ENCODE results near the gene PEG3.

The PEG3 gene

DNA sequence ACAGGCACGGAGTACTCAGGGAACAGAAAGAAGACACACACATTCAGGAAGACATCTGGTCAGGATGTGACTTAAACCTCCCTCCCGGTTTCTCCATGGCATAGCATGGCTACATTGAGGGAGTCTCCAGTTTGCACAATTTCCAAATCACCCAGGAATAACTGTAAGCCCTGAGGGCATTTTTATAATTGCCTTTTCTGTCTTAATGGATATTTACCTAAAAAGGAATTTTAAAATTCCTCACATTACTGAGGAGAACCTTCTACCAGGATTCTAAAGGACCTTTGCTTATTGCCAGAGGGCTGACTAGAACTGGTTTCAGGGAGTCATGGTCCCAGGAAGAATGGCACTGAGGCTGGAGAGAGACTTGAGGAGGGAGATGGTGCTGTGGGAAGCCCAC lies 21.4 kb downstream of the PEG3 start:
- POLR2A ChIA-PET, result no interaction called here
- no peak for DNase-seq (ENCODE audit: extremely low spot score)
- CTCF ChIA-PET, result no interaction called here
- TF ChIP-seq L3MBTL2 (conservative IDR thresholded peaks at IDR 0.05), result no peak
- no peak for TF ChIP-seq FOXA1 (IDR thresholded peaks at IDR 0.05)
- no peak for TF ChIP-seq FOXK2 (IDR thresholded peaks at IDR 0.05)
- TF ChIP-seq CTBP1 (IDR thresholded peaks at IDR 0.05; ENCODE audit: borderline replicate concordance), result no peak

DNA sequence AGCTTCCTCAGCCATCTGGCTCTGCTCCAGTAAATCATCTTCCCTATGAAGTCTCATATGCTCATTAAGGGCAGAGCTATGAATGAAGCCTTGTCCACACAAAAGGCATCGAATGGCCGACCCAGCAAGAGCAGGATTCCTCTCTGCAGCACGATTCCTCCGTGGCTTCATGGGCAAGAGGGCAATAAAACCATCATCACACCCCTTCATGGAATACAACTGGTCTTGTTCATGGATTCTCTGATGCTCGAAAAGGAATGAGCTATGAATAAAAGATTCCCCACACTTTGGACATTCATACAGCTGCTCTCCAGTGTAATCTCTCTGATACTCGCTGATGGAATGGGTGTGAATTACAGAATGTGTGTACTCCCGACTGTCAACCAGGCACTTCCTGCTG lies 25.9 kb downstream of the PEG3 start:
- ChIA-PET CTCF (no interaction called here), POLR2A (no interaction called here)
- TF ChIP-seq L3MBTL2 (conservative IDR thresholded peaks at IDR 0.05) (no peak), TARDBP (IDR thresholded peaks at IDR 0.05) (no peak), NFRKB (IDR thresholded peaks at IDR 0.05) (no peak), ARNT (IDR thresholded peaks at IDR 0.05) (no peak), SUZ12 (IDR thresholded peaks at IDR 0.05) (no peak), LEF1 (IDR thresholded peaks at IDR 0.05; ENCODE audit: borderline replicate concordance) (no peak), FOXM1 (IDR thresholded peaks at IDR 0.05; ENCODE audit: borderline replicate concordance) (no peak), ZNF384 (IDR thresholded peaks at IDR 0.05) (no peak), FOXK2 (IDR thresholded peaks at IDR 0.05) (no peak), ELF4 (IDR thresholded peaks at IDR 0.05) (no peak), CTBP1 (IDR thresholded peaks at IDR 0.05; ENCODE audit: borderline replicate concordance) (no peak), FOXA1 (IDR thresholded peaks at IDR 0.05) (no peak), BHLHE40 (IDR thresholded peaks at IDR 0.05; ENCODE audit: borderline replicate concordance) (no peak), HDGF (IDR thresholded peaks at IDR 0.05; ENCODE audit: borderline replicate concordance) (no peak), SP1 (IDR thresholded peaks at IDR 0.05) (no peak)
- TF ChIP-seq, protein P1, sequence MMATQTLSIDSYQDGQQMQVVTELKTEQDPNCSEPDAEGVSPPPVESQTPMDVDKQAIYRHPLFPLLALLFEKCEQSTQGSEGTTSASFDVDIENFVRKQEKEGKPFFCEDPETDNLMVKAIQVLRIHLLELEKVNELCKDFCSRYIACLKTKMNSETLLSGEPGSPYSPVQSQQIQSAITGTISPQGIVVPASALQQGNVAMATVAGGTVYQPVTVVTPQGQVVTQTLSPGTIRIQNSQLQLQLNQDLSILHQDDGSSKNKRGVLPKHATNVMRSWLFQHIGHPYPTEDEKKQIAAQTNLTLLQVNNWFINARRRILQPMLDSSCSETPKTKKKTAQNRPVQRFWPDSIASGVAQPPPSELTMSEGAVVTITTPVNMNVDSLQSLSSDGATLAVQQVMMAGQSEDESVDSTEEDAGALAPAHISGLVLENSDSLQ (IDR thresholded peaks at IDR 0.05), result no peak
- no peak for DNase-seq (ENCODE audit: extremely low spot score)

DNA sequence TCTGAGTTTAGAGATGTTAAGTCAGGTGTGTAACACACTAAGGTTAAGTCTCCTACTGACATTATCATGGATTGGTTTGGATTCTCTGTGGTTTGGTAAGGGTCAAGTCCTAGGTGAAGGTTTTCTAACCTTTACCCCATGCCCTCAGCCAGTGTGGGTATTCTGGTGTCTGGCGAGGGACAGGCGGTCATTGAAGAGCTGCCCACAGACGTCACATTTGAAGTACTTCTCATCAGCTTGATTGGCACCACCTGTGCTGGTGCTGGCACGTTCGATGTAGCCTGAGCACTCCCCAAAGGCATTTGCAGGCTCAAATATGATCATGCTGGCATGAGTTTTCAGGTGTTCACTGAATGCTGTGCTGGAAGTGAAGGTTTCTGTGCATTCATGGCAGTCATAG lies 27.0 kb downstream of the PEG3 start:
- POLR2A ChIA-PET, result no interaction called here
- CTCF ChIA-PET, result no interaction called here
- TF ChIP-seq TARDBP (IDR thresholded peaks at IDR 0.05) (no peak), BHLHE40 (IDR thresholded peaks at IDR 0.05; ENCODE audit: borderline replicate concordance) (no peak), HDGF (IDR thresholded peaks at IDR 0.05; ENCODE audit: borderline replicate concordance) (no peak), SP1 (IDR thresholded peaks at IDR 0.05) (no peak), FOXM1 (IDR thresholded peaks at IDR 0.05; ENCODE audit: borderline replicate concordance) (no peak), ARNT (IDR thresholded peaks at IDR 0.05) (no peak), FOXK2 (IDR thresholded peaks at IDR 0.05) (no peak), CTBP1 (IDR thresholded peaks at IDR 0.05; ENCODE audit: borderline replicate concordance) (no peak), FOXA1 (IDR thresholded peaks at IDR 0.05) (no peak)
- DNase-seq (ENCODE audit: extremely low spot score), result no peak

DNA sequence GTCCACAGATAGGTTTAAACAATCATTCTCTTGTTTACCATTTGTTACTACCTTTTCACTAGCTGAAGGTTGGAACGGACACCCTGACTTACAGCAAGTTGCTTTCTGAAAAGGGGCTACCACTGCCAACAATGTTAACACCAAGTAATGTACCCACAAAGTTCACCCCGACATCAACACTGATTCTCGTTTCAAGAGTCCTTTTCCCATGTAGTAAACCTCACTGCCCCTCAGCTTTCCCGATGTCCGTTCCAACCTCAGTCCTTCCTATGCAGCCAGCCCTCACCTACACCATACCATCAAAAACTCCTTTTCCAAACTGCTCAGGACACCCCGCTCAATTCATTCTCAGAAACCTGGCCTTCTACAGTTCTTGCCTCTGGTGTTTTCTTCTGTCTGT lies 29.0 kb downstream of the PEG3 start:
- TF ChIP-seq HDGF (IDR thresholded peaks at IDR 0.05; ENCODE audit: borderline replicate concordance) (no peak), BHLHE40 (IDR thresholded peaks at IDR 0.05; ENCODE audit: borderline replicate concordance) (no peak), FOXA1 (IDR thresholded peaks at IDR 0.05) (no peak), ARNT (IDR thresholded peaks at IDR 0.05) (no peak), L3MBTL2 (conservative IDR thresholded peaks at IDR 0.05) (no peak), ELF4 (IDR thresholded peaks at IDR 0.05) (no peak)
- POLR2A ChIA-PET, result no interaction called here

DNA sequence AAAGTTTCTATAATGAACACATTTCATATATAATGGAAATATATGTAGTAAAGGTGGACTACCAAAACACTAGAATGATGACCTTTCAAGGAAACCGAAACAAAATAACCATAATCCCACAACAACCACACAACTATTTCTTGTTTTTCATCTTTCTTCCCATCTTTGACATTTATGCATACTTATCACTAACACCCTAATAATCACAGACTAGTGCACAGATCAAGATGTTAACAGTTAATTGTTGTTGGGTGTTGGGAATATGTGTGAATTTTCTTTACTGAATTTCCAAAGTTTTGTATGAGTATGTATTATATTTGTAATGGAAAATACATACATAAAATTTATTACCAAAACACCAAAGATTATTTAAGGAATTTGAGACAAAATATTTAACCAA lies 30.3 kb downstream of the PEG3 start:
- ChIA-PET POLR2A (no interaction called here), CTCF (no interaction called here)
- TF ChIP-seq SUZ12 (IDR thresholded peaks at IDR 0.05) (no peak), SP1 (IDR thresholded peaks at IDR 0.05) (no peak), FOXA1 (IDR thresholded peaks at IDR 0.05) (no peak), NFRKB (IDR thresholded peaks at IDR 0.05) (no peak), CTBP1 (IDR thresholded peaks at IDR 0.05; ENCODE audit: borderline replicate concordance) (no peak)
- TF ChIP-seq, protein P1 (IDR thresholded peaks at IDR 0.05), result no peak
- no peak for DNase-seq (ENCODE audit: extremely low spot score)

More for the DNA sequence above, 29.0 kb downstream of the PEG3 start:
- CTCF ChIA-PET, result no interaction called here
- no peak for DNase-seq (ENCODE audit: extremely low spot score)

DNA sequence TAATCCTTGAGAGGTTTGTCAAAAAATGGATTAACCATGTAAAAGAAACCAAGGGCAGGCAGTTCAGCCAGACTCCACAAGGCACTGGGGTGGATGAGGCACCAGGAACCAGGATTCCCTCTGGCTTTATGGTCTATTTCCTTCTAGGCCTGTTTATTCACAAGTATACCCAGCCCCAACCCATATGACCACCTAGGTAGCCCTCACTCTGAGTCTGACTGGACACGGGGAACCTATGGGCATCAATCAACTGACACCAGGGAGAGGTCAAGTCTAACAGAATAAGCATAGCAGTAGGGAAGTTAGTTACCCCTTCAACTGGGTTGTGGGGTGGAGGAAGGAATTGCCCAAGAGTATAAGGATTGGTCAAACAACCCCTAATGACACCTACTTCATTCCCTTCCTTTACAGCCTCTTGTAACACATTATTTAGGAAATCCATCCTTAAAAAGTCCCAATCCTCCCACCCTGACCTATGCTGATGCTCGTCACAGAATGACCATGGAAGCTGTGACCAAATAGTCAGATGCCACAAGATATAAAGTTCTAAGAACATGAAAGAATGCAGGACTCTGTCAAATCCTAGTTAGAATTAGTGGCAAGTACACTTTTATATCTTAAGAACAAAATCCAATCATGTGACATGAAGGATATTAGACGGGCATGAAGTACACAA lies 31.7 kb downstream of the PEG3 start:
- CTCF ChIA-PET, result no interaction called here
- DNase-seq (ENCODE audit: extremely low spot score), result no peak
- TF ChIP-seq L3MBTL2 (conservative IDR thresholded peaks at IDR 0.05), result no peak
- TF ChIP-seq ARNT (IDR thresholded peaks at IDR 0.05), result no peak
- TF ChIP-seq BHLHE40 (IDR thresholded peaks at IDR 0.05; ENCODE audit: borderline replicate concordance), result no peak
- no peak for TF ChIP-seq SP1 (IDR thresholded peaks at IDR 0.05)
- TF ChIP-seq FOXM1 (IDR thresholded peaks at IDR 0.05; ENCODE audit: borderline replicate concordance), result no peak
- TF ChIP-seq, protein P1 (IDR thresholded peaks at IDR 0.05), result no peak
- no peak for TF ChIP-seq FOXA1 (IDR thresholded peaks at IDR 0.05)
- TF ChIP-seq ELF4 (IDR thresholded peaks at IDR 0.05), result no peak
- no peak for TF ChIP-seq TARDBP (IDR thresholded peaks at IDR 0.05)
- no peak for TF ChIP-seq FOXK2 (IDR thresholded peaks at IDR 0.05)
- no peak for TF ChIP-seq HDGF (IDR thresholded peaks at IDR 0.05; ENCODE audit: borderline replicate concordance)
- TF ChIP-seq NFRKB (IDR thresholded peaks at IDR 0.05), result no peak
- POLR2A ChIA-PET, result no interaction called here

DNA sequence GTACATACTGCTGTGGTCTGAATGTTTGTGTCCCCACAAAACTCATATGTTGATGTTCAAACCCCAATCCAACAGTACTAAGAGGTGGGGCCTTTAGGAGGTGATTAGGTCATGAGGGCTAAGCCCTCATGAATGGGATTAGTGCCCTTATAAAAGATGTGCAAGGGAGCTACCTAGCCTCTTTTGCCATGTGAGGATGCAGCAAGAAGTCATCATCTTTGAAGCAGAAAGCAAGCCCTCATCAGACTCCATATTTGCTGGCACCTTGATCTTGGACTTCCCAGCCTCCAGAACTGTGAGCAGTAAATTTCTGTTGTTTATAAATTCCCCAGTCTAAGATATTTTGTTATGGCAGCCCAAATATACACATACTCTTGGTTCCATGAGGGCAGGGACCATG lies 33.9 kb downstream of the PEG3 start:
- CTCF ChIA-PET, result no interaction called here
- TF ChIP-seq SP1 (IDR thresholded peaks at IDR 0.05) (no peak), ARNT (IDR thresholded peaks at IDR 0.05) (no peak), FOXK2 (IDR thresholded peaks at IDR 0.05) (no peak), BHLHE40 (IDR thresholded peaks at IDR 0.05; ENCODE audit: borderline replicate concordance) (no peak), ELF4 (IDR thresholded peaks at IDR 0.05) (no peak), ZNF384 (IDR thresholded peaks at IDR 0.05) (no peak), L3MBTL2 (conservative IDR thresholded peaks at IDR 0.05) (no peak), SUZ12 (IDR thresholded peaks at IDR 0.05) (no peak), TARDBP (IDR thresholded peaks at IDR 0.05) (no peak), FOXM1 (IDR thresholded peaks at IDR 0.05; ENCODE audit: borderline replicate concordance) (no peak), LEF1 (IDR thresholded peaks at IDR 0.05; ENCODE audit: borderline replicate concordance) (no peak), HDGF (IDR thresholded peaks at IDR 0.05; ENCODE audit: borderline replicate concordance) (no peak), FOXA1 (IDR thresholded peaks at IDR 0.05) (no peak), CTBP1 (IDR thresholded peaks at IDR 0.05; ENCODE audit: borderline replicate concordance) (no peak), NFRKB (IDR thresholded peaks at IDR 0.05) (no peak)
- TF ChIP-seq, protein P1 (IDR thresholded peaks at IDR 0.05), result no peak
- POLR2A ChIA-PET, result no interaction called here
- no peak for DNase-seq (ENCODE audit: extremely low spot score)

All from HEK293T (cell line).